Measurements from ENCODE around the gene SAYSD1.

The SAYSD1 gene

GRCh38 chr6:39130691-39131090, 15.7 kb upstream of the SAYSD1 start:
- TF ChIP-seq POLR2A (IDR thresholded peaks at IDR 0.05; ENCODE audit: low read depth, low read length): no peak
- FAIRE-seq: no peak
- no peak for DNase-seq (ENCODE audit: insufficient read length, low spot score)

- no peak for DNase-seq (ENCODE audit: insufficient read length, low spot score)
- no peak for FAIRE-seq
- no peak for TF ChIP-seq POLR2A (IDR thresholded peaks at IDR 0.05; ENCODE audit: low read depth, low read length)
Measured at GRCh38 chr6:39128832-39129231, 13.8 kb upstream of the SAYSD1 start.

- no peak for FAIRE-seq
- DNase-seq (ENCODE audit: insufficient read length, low spot score): no peak
- no peak for TF ChIP-seq POLR2A (IDR thresholded peaks at IDR 0.05; ENCODE audit: low read depth, low read length)
Measured at GRCh38 chr6:39128106-39128505, 13.1 kb upstream of the SAYSD1 start.

- no peak for FAIRE-seq
- no peak for TF ChIP-seq POLR2A (IDR thresholded peaks at IDR 0.05; ENCODE audit: low read depth, low read length)
- no peak for DNase-seq (ENCODE audit: insufficient read length, low spot score)
Measured at GRCh38 chr6:39124114-39124513, 9.1 kb upstream of the SAYSD1 start.

- no peak for TF ChIP-seq POLR2A (IDR thresholded peaks at IDR 0.05; ENCODE audit: low read depth, low read length)
- no peak for FAIRE-seq
Measured at GRCh38 chr6:39118921-39119320, 3.9 kb upstream of the SAYSD1 start.

GRCh38 chr6:39114388-39114703, 640 bp downstream of the SAYSD1 start:
- TF ChIP-seq POLR2A (IDR thresholded peaks at IDR 0.05; ENCODE audit: low read depth, low read length): no peak
- FAIRE-seq: no peak

More at GRCh38 chr6:39118921-39119320, 3.9 kb upstream of the SAYSD1 start:
- no peak for DNase-seq (ENCODE audit: insufficient read length, low spot score)

GRCh38 chr6:39113788-39114187, 1.2 kb downstream of the SAYSD1 start:
- TF ChIP-seq POLR2A (IDR thresholded peaks at IDR 0.05; ENCODE audit: low read depth, low read length): no peak
- DNase-seq (ENCODE audit: insufficient read length, low spot score) (no peak), FAIRE-seq (no peak)

More at GRCh38 chr6:39114388-39114703, 640 bp downstream of the SAYSD1 start:
- no peak for DNase-seq (ENCODE audit: insufficient read length, low spot score)

- DNase-seq (ENCODE audit: insufficient read length, low spot score) (no peak), FAIRE-seq (no peak)
- TF ChIP-seq POLR2A (IDR thresholded peaks at IDR 0.05; ENCODE audit: low read depth, low read length): no peak
Measured at GRCh38 chr6:39111280-39111679, 3.7 kb downstream of the SAYSD1 start.

- no peak for DNase-seq (ENCODE audit: insufficient read length, low spot score)
- TF ChIP-seq POLR2A (IDR thresholded peaks at IDR 0.05; ENCODE audit: low read depth, low read length): no peak
- FAIRE-seq: no peak
Measured at GRCh38 chr6:39108041-39108839, 6.7 kb downstream of the SAYSD1 start.

GRCh38 chr6:39107641-39108040, 7.3 kb downstream of the SAYSD1 start:
- no peak for TF ChIP-seq POLR2A (IDR thresholded peaks at IDR 0.05; ENCODE audit: low read depth, low read length)
- FAIRE-seq (no peak), DNase-seq (ENCODE audit: insufficient read length, low spot score) (no peak)

GRCh38 chr6:39107034-39107433, 8.0 kb downstream of the SAYSD1 start:
- no peak for FAIRE-seq
- DNase-seq (ENCODE audit: insufficient read length, low spot score): no peak
- no peak for TF ChIP-seq POLR2A (IDR thresholded peaks at IDR 0.05; ENCODE audit: low read depth, low read length)

- FAIRE-seq (no peak), DNase-seq (ENCODE audit: insufficient read length, low spot score) (no peak)
- no peak for TF ChIP-seq POLR2A (IDR thresholded peaks at IDR 0.05; ENCODE audit: low read depth, low read length)
Measured at GRCh38 chr6:39104528-39104927, 10.5 kb downstream of the SAYSD1 start.

GRCh38 chr6:39102821-39103136, 12.2 kb downstream of the SAYSD1 start:
- FAIRE-seq (no peak), DNase-seq (ENCODE audit: insufficient read length, low spot score) (no peak)

GRCh38 chr6:39102071-39102820, 12.7 kb downstream of the SAYSD1 start:
- FAIRE-seq: no peak
- DNase-seq (ENCODE audit: insufficient read length, low spot score): no peak
- no peak for TF ChIP-seq POLR2A (IDR thresholded peaks at IDR 0.05; ENCODE audit: low read depth, low read length)

More at GRCh38 chr6:39102821-39103136, 12.2 kb downstream of the SAYSD1 start:
- TF ChIP-seq POLR2A (IDR thresholded peaks at IDR 0.05; ENCODE audit: low read depth, low read length): no peak

GRCh38 chr6:39100358-39100757, 14.6 kb downstream of the SAYSD1 start:
- FAIRE-seq (no peak), DNase-seq (ENCODE audit: insufficient read length, low spot score) (no peak)
- no peak for TF ChIP-seq POLR2A (IDR thresholded peaks at IDR 0.05; ENCODE audit: low read depth, low read length)
